Measurements from ENCODE around the gene CLMN.

DNA sequence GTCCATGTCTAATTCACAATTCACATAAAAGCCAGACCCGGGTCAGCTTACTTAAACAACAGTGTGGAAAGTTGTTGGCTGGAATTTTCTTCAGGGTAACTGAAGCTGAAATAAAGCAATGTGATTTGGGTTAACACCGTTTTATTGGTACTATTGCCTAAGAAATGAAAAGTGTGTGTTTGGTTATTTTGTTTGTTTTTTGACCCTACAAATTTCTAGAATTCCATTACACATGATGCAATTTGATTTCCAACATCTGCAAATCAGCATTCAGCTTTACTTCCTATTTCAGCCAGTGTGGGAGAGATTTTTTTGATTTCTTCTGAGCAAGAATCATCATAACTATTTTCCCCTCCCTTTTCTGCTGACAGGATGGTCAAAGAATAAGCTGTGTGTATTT is 45.7 kb upstream of the CLMN start:
- TF ChIP-seq EZH2phosphoT487 (IDR thresholded peaks at IDR 0.05): no peak
- TF ChIP-seq, protein P1, sequence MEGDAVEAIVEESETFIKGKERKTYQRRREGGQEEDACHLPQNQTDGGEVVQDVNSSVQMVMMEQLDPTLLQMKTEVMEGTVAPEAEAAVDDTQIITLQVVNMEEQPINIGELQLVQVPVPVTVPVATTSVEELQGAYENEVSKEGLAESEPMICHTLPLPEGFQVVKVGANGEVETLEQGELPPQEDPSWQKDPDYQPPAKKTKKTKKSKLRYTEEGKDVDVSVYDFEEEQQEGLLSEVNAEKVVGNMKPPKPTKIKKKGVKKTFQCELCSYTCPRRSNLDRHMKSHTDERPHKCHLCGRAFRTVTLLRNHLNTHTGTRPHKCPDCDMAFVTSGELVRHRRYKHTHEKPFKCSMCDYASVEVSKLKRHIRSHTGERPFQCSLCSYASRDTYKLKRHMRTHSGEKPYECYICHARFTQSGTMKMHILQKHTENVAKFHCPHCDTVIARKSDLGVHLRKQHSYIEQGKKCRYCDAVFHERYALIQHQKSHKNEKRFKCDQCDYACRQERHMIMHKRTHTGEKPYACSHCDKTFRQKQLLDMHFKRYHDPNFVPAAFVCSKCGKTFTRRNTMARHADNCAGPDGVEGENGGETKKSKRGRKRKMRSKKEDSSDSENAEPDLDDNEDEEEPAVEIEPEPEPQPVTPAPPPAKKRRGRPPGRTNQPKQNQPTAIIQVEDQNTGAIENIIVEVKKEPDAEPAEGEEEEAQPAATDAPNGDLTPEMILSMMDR (IDR thresholded peaks at IDR 0.05): no peak
- no peak for TF ChIP-seq EZH2 (IDR thresholded peaks at IDR 0.05)

Data from neural progenitor cell (in vitro differentiated cells).